Daoy (cell line): ENCODE data around the gene MTMR11. TPM values are rescaled to one million over a fixed set of nuclear protein-coding genes. Genes with fewer than 3 reads are reported as not detected.

Experiments
- DNase-seq: peaks from one replicate; pipeline ENCODE4 v3.0.0-alpha.2; 2015; ENCODE audit warnings: low read depth
- total RNA-seq: library from RNA; depleted of rRNA; stranded (reverse); fragments of >200 nt; shearing (Covaris generic); gene quantifications from 2 replicates; pipeline ENCODE4 v1.2.3, GENCODE V29; 2014

Gene MTMR11
- total RNA-seq, 1 experiment from 2014 or later = 3.7 TPM

GRCh38 chr1:149936992-149937705 lies 470 bp upstream of the MTMR11 start:
- DNase-seq = peak; percentile 60

DNA sequence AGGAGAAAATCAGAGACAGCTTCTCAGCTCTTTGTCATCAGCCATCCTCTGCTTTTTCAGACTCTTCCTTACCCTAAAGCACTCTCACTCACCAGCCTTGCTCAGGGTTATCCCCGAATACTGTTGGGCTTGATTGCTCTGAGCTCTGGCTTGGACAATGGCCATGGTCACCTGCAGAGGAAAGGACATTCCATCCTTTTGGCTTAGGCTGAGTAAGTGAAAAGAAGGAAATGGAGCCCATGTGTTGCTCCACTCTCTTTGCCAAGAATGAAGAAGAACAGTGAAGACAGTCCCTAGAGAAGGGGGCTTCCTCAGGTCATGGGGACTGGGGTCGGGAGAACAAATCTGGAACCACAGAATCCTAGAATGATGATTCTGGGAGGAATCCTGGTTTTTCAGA lies 2.3 kb downstream of the MTMR11 start:
- DNase-seq = no peak

- no peak for DNase-seq
Observed at GRCh38 chr1:149933208-149933607, 3.5 kb downstream of the MTMR11 start.

DNA sequence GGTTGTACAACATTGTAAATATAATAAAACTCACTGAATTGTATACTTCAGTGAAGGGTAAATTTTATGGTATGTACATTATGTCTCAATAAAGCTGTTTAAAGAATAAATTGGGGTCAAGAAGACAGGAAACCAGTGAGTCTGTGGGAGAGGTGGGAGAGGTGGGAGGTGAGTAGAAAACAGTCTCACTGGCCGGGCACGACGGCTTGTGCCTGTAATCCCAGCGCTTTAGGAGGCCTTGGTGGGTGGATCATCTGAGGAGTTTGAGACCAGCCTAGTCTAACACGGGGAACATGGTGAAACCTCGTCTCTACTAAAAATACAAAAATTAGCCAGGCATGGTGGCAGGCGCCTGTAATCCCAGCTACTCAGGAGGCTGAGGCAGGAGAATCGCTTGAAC lies 4.2 kb downstream of the MTMR11 start:
- DNase-seq = no peak

GRCh38 chr1:149931212-149931790 lies 5.4 kb downstream of the MTMR11 start:
- DNase-seq = peak; percentile 30

DNA sequence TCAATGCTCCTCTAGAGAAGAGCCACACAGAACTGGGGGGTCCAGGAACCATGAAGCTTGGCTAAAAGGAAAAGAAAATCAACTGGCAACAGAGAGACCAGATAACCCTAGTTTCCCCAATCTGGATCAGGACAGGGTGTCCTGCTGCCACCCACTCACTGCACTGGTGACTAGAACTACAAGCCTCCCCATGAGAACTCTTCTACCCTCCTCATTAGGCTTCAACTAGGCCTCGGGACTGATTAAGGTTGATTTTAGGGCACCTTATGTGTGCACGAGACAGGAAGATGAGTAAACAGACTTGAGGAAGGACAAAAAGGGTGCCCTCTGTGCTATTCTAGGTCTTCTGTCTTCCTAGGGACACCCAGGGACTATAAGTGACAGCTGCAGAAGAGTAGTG lies 6.8 kb downstream of the MTMR11 start:
- DNase-seq = no peak

DNA sequence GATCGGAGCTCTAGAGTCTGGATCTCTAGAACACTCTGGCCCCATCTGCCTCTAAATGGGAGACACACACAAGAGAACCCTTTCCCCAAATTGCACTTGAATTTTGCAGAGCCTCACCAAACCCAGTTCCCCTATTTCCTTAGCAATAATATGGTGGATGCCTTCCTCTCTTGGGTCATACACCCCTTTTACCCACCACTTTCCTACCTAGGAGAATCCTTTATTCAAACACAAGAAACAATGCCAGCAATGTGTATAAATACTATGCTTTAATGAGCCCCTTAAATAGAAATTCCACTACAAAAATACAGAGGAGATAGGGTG lies 8.3 kb downstream of the MTMR11 start:
- no peak for DNase-seq

DNA sequence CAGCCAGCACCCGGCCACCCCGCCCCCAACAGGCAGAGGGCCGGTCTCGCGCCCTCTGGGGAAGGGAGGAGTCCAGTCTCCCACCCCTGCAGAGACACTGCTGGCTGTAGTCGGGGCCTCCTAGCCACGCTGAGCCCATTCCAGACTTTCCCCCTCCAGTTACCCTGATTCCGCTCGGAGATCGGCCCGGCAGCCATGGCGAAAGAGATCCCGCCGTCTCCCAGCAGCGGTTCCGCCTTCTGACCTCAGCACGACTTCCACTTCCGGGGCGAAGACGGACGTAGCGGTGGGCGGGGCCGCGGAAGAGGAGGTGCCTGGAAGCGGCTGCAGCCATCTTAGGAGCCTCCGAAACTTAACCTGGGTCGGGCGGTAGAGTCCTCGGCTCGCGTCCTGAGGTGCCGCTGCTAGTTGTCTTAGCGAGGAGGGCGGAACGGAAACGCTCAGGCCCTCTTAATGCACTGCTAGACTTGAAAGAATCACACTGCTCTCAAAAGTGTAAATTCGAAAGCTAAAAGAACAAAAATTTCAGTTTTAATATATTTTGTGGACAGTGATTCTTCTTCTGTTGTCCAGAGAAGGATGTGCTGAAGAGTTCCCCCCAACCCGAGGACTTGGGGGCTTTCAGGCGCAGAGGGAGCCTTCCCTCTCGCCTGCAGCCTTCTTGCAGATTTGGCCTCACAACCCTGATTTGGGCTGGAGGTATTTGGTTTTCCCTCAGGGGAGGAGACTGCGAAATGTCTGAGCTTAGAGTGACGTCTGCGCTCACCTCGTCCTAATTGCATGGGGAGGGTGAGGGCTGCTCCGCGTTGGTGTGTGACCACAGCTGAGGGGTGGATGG lies 8.9 kb downstream of the MTMR11 start, which contains the start of gene SF3B4:
Gene SF3B4, minus strand, starts transcription at position 241 of the 838 bp plus-strand sequence. Its CDS starts 44 bp downstream, at position 197.
- peak; percentile 97 for DNase-seq

- peak; percentile 27 for DNase-seq
Observed at GRCh38 chr1:149927056-149927562, 9.6 kb downstream of the MTMR11 start.

GRCh38 chr1:149926296-149926695 lies 10.4 kb downstream of the MTMR11 start:
- DNase-seq = no peak

- DNase-seq = no peak
Observed at GRCh38 chr1:149925751-149926150, 10.9 kb downstream of the MTMR11 start.

GRCh38 chr1:149925345-149925744 lies 11.3 kb downstream of the MTMR11 start:
- DNase-seq = no peak

- DNase-seq = no peak
Observed at GRCh38 chr1:149923626-149924025, 13.1 kb downstream of the MTMR11 start.

GRCh38 chr1:149917571-149918144 lies 19.0 kb downstream of the MTMR11 start, which contains the start of gene SV2A:
TSS of gene SV2A (minus strand) at chr1:149917844. CDS start at chr1:149913840, 4,004 bp downstream.
- peak; percentile 59 for DNase-seq

GRCh38 chr1:149916898-149917252 lies 19.8 kb downstream of the MTMR11 start:
- no peak for DNase-seq

DNA sequence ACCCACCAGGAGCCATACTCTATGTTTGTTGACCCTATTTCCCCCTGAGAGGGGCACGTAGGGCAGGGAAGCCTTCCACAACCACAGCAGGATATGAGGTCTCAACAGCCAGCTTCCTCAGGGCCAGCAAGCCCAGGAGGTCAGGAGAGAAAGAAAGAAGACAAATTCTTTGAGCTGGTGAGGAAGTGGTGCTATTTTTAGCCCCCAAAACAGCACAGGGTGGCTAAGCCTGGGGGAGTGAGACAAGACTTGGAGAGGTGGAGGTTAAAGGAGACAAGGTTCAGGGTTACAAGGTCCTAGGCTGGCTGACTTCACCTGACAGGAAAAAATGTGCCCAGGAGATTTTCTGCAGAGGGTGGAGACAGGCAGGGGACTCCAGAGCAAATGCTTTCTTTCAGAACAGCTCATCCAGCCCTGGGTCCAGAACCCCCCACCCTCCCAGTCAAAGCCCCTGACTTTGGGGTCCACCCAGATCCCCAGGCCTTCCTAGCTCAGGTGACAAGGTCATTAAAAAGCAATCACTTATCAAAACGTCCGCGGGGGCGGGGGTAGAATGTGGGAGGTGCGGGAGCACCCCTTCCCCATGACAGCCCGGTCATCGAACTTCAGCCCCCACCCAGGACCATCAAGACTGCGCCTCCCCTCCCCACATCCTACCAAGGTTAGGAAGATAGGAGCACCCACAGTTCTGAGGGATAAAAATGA lies 20.3 kb downstream of the MTMR11 start:
- DNase-seq = no peak

- DNase-seq = no peak
Observed at GRCh38 chr1:149915429-149916192, 21.1 kb downstream of the MTMR11 start.

DNA sequence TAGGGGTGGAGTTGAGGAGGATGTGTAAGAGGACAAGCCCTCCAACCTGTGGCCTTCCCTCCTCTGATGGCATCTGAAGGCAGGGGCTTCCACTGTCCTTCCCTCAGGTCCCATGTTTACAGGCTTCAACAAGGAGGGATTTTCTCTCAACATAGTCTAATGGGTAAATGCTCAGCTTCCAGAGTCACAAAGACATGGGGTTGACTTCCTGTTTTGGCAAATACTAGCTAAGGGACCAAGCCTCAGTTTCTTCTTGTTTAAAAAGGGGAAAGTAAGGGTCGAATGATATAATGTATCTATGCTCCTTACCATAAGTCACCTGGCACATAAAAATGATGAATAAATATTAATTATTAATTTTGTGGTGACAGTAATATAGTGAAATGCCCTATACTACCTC lies 22.1 kb downstream of the MTMR11 start:
- no peak for DNase-seq

DNA sequence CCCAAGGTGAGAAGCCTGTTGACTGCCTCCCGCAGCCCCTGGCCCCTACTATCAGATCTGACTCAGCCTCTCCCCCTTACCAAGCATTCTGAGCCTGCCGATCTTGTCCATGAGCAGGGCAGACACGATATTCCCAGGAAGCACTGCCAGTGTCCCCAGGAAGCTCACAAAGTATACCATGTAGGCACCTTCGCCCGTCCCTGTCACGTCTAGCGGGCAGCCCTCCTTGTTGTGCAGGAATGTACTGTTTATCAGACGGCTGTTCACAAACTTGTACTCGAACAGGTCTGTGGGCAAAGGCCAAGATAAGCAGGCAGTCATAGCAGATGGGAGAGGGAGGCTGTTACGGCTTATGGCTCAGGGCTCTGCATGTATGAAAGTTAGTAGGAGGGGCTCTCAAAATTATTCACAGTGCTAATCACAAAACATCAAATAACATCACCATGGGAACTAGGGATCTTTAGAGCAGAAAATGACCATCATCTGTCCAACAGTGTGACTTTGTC lies 30.1 kb downstream of the MTMR11 start:
- no peak for DNase-seq

DNA sequence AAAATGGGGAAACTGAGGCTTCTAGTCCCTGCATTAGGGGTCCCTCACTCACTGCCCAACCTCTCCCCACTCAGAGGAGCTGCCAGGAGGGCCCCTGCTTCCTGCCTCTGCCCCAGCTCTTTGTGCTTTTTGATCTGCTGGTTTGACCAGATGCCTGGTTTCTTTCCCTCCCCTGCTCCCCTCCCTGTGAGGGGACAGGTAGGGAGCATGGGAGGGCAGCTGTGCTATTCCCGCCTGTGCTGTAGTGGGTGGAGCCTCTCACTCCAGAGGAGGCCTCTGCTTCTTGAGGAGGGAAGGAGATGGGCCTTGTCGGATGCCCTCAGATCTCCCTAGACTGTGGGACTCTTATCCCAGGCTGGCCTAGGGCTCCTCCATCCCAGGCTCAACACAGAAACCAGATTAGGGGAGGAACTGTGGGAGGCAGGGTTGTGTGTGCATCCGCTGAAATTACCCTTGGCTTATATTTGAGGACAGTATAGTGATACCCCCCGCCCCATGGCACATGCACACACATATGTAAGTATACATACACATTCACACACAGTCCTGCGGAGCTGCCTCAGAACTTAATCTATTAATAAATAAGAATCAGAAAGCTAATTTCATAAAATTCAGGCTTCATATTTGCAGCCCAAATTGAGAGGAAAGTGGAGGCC lies 32.7 kb downstream of the MTMR11 start:
- DNase-seq = no peak
